AG04450 (cell line): ENCODE measurements around the gene ARHGAP22. TPM values are rescaled to one million over a fixed set of nuclear protein-coding genes. Genes with fewer than 3 reads are reported as not detected.

Experiments used
- CTCF ChIA-PET: fragments of 300-600, 350-600 bp; formaldehyde crosslinking; extraction: SDS; loops from one replicate; lab custom pipeline; 2022; ENCODE audit warnings: antibody characterized with exemption, inconsistent platforms; lab: Charles Lee
- POLR2A ChIA-PET: fragments of 350-600 bp; formaldehyde crosslinking; extraction: SDS; loops from one replicate; lab custom pipeline; 2021; ENCODE audit warnings: antibody characterized with exemption, inconsistent platforms; lab: Yijun Ruan, JAX
- DNase-seq: peaks from one replicate; pipeline ENCODE4 v3.0.0-alpha.2; 2011; ENCODE audit warnings: low read depth, low spot score
- H3K27ac ChIP-seq: one replicate; pipeline ENCODE4 v1.5.1; 2012; ENCODE audit warnings: low read depth, low read length, control low read depth
- H3K27me3 ChIP-seq: one replicate; pipeline ENCODE4 v1.6.0; 2012; ENCODE audit warnings: low read length; ENCODE audit not compliant: control insufficient read depth, insufficient read depth
- H3K4me3 ChIP-seq: 2 replicates; pipeline ENCODE4 v1.5.1; 2011; ENCODE audit warnings: mild to moderate bottlenecking, low read depth, low read length, control low read depth
- H3K9me3 ChIP-seq: 2 replicates; pipeline ENCODE4 v1.5.1; 2012; ENCODE audit warnings: low read length; ENCODE audit not compliant: control insufficient read depth, insufficient read depth
- polyA plus RNA-seq: library from polyadenylated mRNA; depleted of rRNA; stranded (reverse); fragments of >200 nt; gene quantifications from 2 replicates; pipeline ENCODE4 v1.2.3, GENCODE V29; 2011
- TF ChIP-seq, protein P1 (sequence below): IDR thresholded peaks from 2 replicates; pipeline ENCODE4 v1.5.1; 2011; ENCODE audit warnings: low read depth, low read length, control low read depth, inconsistent platforms

The ARHGAP22 gene
- polyA plus RNA-seq, 1 experiment = 8.2 TPM

DNA sequence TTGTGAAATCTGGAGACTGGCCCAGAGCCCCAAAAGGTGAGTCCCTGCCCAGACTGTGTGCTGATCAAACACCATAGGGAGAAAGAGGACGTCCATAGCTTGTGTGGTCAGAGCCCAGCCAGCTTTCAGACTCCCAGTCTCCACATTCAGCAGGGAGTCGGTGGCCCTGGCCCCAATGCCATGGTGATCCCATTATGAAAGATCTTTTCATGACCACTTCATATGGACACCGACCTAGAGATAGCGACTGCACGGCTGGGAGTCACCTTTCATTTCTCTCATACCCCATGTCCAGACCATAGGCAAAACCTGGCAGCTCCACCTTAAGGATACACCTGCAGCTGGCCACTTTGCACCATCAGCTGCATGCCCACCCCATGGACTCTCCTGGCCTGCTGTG is 126.4 kb downstream of the ARHGAP22 start:
- TF ChIP-seq, protein P1, sequence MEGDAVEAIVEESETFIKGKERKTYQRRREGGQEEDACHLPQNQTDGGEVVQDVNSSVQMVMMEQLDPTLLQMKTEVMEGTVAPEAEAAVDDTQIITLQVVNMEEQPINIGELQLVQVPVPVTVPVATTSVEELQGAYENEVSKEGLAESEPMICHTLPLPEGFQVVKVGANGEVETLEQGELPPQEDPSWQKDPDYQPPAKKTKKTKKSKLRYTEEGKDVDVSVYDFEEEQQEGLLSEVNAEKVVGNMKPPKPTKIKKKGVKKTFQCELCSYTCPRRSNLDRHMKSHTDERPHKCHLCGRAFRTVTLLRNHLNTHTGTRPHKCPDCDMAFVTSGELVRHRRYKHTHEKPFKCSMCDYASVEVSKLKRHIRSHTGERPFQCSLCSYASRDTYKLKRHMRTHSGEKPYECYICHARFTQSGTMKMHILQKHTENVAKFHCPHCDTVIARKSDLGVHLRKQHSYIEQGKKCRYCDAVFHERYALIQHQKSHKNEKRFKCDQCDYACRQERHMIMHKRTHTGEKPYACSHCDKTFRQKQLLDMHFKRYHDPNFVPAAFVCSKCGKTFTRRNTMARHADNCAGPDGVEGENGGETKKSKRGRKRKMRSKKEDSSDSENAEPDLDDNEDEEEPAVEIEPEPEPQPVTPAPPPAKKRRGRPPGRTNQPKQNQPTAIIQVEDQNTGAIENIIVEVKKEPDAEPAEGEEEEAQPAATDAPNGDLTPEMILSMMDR = no peak
- DNase-seq = no peak
- POLR2A ChIA-PET = no interaction called here
- no peaks in the 10 kb centered on the region for H3K27me3 ChIP-seq
- H3K27ac ChIP-seq = no peak overlapping the region
- CTCF ChIA-PET = no interaction called here
- H3K9me3 ChIP-seq = no peaks in the 10 kb centered on the region; the same call in 1 of the 2 replicates
- no peak overlapping the region for H3K4me3 ChIP-seq

DNA sequence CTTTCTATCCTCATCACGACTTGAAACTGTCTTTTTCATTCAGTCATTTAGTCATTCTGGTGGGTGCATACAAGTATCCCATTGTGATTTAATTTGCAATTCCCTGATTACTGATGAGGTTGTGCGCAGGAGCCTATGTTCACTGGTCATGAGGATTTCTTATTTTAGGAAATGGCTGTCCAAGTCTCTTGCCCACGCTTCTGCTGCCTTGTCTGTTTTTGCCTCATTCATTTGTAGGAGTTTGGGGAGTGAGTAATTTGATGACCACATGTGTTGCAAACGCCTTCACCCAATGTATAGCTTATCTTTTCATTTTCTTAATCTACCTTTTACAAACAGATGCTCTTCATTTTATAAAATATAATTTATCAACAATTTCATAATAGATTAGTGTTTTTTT is 127.3 kb downstream of the ARHGAP22 start:
- no peak for DNase-seq
- POLR2A ChIA-PET = no interaction called here
- H3K9me3 ChIP-seq = no peaks in the 10 kb centered on the region; the same call in 1 of the 2 replicates
- no peak overlapping the region for H3K27ac ChIP-seq
- CTCF ChIA-PET = no interaction called here
- no peak overlapping the region for H3K4me3 ChIP-seq
- TF ChIP-seq, protein P1 = no peak
- H3K27me3 ChIP-seq = no peaks in the 10 kb centered on the region

DNA sequence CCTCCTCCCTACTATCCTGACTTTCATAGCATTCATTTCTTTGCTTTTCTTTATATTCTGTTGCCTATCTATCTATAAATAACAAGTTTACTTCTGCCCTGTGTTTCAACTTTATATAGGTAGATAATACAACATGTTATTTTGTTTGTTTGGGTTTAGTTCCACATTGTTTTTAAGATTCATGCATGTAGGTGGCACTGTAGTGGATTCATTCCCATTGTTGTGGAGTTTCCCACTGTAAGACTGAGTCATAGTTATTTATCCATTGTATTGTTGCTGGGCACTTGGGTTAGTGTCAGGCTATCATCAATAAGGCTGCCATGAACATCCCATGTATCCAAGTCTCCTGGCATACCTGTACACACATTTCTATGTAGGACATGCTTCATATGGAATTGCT is 127.7 kb downstream of the ARHGAP22 start:
- H3K27ac ChIP-seq = no peak overlapping the region
- H3K4me3 ChIP-seq = no peak overlapping the region
- TF ChIP-seq, protein P1 = no peak
- POLR2A ChIA-PET = no interaction called here
- no peak for DNase-seq
- CTCF ChIA-PET = no interaction called here
- H3K27me3 ChIP-seq = no peaks in the 10 kb centered on the region
- H3K9me3 ChIP-seq = no peaks in the 10 kb centered on the region; the same call in 1 of the 2 replicates

DNA sequence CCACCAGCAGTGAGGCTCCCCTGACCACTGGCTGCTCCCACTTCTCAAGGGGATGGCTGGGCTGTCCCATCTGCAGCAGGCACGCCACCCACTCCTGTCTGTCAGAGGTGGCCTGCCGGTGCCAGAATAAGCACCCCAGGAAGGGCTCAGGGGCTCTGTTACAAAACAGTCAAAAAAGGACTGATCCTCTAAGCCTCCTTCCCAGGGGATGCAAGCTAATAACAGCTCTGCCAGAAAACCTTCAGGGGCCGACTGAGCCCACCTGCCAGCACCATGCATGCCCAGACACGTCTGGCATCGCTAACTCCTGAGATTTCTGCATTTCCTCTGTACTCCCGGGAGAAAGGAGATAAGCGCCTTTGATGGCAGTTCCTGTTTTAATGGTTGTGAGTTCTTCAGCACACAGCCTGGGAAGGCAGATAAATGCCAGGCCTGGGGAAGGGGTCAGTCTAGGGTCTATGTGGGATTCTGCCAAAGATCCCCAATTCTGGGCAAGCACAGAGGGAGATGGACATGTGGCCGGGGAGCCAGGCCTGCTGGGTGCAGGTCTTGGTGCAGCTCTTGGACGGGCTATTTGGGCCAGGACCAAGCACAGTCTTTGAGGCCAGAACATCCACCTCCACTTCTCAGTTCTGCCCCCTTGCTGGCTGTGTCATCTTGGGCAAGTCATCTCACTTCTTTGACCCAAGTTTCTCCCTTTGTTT is 128.4 kb downstream of the ARHGAP22 start:
- CTCF ChIA-PET = no interaction called here
- Histone ChIP-seq H3K27ac (no peak overlapping the region), H3K9me3 (no peaks in the 10 kb centered on the region; the same call in 1 of the 2 replicates), H3K27me3 (no peaks in the 10 kb centered on the region), H3K4me3 (no peak overlapping the region)
- POLR2A ChIA-PET = no interaction called here
- no peak for DNase-seq
- TF ChIP-seq, protein P1 = no peak

DNA sequence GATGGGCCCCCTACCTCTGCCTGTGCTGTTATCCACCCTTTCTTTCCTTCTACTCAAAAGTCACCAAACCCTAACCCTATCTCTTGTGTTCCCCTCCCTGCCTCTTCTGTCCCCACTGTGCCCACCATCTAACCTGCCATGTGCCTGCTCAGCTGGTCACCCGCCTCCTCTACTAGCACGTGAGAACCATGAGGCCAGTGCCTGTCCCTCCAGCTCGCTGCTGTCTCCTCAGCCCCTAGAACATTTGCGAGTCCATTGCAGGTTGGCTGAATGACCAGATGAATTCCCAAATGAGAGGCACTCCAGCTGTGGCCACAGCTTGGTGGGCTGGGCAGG is 129.0 kb downstream of the ARHGAP22 start:
- ChIA-PET CTCF (no interaction called here), POLR2A (no interaction called here)
- Histone ChIP-seq H3K4me3 (no peak overlapping the region), H3K27me3 (no peaks in the 10 kb centered on the region), H3K9me3 (no peaks in the 10 kb centered on the region; the same call in 1 of the 2 replicates), H3K27ac (no peak overlapping the region)
- DNase-seq = no peak
- TF ChIP-seq, protein P1 = no peak
